ENCODE measurements around the gene TMEM175. TPM values are rescaled to one million over a fixed set of nuclear protein-coding genes. Genes with fewer than 3 reads are reported as not detected.
A peak's percentile ranks its signal among the peaks of the same experiment; 100 is the strongest.

Gene TMEM175
- total RNA-seq, 1 donor: 8.2 TPM

- TF ChIP-seq, protein P1, sequence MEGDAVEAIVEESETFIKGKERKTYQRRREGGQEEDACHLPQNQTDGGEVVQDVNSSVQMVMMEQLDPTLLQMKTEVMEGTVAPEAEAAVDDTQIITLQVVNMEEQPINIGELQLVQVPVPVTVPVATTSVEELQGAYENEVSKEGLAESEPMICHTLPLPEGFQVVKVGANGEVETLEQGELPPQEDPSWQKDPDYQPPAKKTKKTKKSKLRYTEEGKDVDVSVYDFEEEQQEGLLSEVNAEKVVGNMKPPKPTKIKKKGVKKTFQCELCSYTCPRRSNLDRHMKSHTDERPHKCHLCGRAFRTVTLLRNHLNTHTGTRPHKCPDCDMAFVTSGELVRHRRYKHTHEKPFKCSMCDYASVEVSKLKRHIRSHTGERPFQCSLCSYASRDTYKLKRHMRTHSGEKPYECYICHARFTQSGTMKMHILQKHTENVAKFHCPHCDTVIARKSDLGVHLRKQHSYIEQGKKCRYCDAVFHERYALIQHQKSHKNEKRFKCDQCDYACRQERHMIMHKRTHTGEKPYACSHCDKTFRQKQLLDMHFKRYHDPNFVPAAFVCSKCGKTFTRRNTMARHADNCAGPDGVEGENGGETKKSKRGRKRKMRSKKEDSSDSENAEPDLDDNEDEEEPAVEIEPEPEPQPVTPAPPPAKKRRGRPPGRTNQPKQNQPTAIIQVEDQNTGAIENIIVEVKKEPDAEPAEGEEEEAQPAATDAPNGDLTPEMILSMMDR (IDR thresholded peaks at IDR 0.05; ENCODE audit: insufficient read depth, low read depth, low read length): no peak
- DNase-seq (ENCODE audit: low read depth): peak; percentile 43
- no peak overlapping the region for H3K4me3 ChIP-seq (ENCODE audit: low read depth, low read length)
These were observed 69.9 kb downstream of the TMEM175 start for GRCh38 chr4:1002131-1002630.

DNA sequence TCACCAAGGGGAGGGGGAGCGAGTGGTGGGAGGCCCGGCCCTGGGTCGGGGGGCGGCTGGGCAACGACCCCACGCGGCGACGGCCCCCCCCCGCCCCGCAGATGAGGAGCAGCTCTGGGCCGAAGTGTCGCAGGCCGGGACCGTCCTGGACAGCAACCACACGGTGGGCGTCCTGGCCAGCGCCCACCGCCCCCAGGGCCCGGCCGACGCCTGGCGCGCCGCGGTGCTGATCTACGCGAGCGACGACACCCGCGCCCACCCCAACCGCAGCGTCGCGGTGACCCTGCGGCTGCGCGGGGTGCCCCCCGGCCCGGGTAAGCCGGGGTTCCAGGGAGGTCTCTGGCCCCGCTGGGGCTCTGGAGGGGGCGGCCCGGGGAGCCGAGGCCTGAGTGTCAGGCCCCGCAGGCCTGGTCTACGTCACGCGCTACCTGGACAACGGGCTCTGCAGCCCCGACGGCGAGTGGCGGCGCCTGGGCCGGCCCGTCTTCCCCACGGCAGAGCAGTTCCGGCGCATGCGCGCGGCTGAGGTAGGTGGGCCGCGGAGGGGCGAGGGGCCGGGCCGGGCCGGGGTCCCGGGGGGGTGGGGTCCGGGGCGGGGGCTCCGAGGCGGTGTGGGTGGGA is 70.5 kb downstream of the TMEM175 start:
- TF ChIP-seq, protein P1 (IDR thresholded peaks at IDR 0.05; ENCODE audit: insufficient read depth, low read depth, low read length): no peak
- no peak for DNase-seq (ENCODE audit: low read depth)
- no peak overlapping the region for H3K4me3 ChIP-seq (ENCODE audit: low read depth, low read length)

GRCh38 chr4:1003271-1004070 is 71.2 kb downstream of the TMEM175 start:
- DNase-seq (ENCODE audit: low read depth): no peak
- TF ChIP-seq, protein P1 (IDR thresholded peaks at IDR 0.05; ENCODE audit: insufficient read depth, low read depth, low read length): no peak
- H3K4me3 ChIP-seq (ENCODE audit: low read depth, low read length): no peak overlapping the region

DNA sequence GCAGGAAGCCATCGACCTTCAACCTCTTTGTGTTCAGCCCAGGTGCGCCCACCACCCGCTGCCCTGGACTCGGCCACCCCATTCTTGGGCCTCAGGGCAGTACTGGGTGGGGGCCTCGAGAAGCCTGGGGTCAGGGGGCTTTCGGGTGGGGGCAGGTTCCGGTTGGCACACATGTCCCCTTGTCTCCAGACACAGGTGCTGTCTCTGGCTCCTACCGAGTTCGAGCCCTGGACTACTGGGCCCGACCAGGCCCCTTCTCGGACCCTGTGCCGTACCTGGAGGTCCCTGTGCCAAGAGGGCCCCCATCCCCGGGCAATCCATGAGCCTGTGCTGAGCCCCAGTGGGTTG is 71.8 kb downstream of the TMEM175 start:
- H3K4me3 ChIP-seq (ENCODE audit: low read depth, low read length): no peak overlapping the region
- no peak for DNase-seq (ENCODE audit: low read depth)
- TF ChIP-seq, protein P1 (IDR thresholded peaks at IDR 0.05; ENCODE audit: insufficient read depth, low read depth, low read length): no peak

DNA sequence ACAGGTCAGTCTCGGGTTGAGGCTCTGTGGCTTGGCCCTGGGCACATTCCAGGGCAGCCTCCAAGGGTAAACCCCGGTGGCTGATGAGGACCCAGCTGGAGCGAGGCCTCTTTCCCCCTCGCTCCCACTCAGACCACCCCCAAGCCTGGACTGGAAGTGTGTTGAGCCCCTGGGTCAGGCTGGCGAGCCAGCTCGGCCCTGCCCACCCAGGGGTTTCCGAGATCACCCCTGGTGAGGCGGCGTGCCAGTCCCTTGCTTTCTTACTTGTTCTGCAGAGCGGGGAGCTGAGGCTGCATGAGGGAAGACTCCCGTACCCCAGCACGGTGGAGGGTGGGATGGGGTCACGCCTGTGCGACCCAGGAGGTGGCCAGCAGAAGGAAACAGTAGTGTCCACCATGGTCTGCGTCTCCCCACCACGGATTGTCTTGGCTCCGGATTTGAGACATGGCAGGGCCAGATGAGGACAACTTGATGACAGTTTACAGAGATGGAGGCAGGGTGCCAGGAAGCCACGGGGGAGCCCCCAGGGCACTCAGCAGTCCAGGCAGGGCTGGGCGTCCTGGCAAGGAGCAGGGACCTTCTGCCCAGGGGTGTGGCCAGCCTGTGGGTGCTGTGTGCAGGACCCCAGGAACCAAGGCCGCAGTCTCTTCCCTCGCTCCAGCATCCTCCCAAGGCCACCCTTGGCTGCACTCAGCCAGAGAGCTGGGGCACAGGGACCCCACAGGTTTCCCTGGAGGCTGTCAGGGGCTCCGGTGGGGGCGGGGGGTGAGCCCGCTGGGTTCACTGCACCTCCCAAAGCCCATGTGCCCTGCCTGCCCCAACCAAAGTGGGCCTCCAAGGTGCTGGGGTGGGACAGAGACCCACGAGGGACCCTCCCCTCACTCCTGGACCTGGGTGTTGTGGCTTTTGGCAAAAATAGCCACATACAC is 72.6 kb downstream of the TMEM175 start:
- no peak for DNase-seq (ENCODE audit: low read depth)
- H3K4me3 ChIP-seq (ENCODE audit: low read depth, low read length): no peak overlapping the region
- TF ChIP-seq, protein P1 (IDR thresholded peaks at IDR 0.05; ENCODE audit: insufficient read depth, low read depth, low read length): no peak

- TF ChIP-seq, protein P1 (IDR thresholded peaks at IDR 0.05; ENCODE audit: insufficient read depth, low read depth, low read length): no peak
- no peak overlapping the region for H3K4me3 ChIP-seq (ENCODE audit: low read depth, low read length)
- DNase-seq (ENCODE audit: low read depth): no peak
These were observed 74.6 kb downstream of the TMEM175 start for GRCh38 chr4:1006856-1007255.

All from fibroblast of villous mesenchyme (primary cell).